Measurements from ENCODE around the gene TMEM19. TPM values are rescaled to one million over a fixed set of nuclear protein-coding genes. Genes with fewer than 3 reads are reported as not detected.

TMEM19 gene
- total and polyA plus RNA-seq, 2 of the 8 experiments (the other 6 are each of a cell fraction or from before 2014, with no cell fraction given) = 12.6 to 19.1 TPM

DNA sequence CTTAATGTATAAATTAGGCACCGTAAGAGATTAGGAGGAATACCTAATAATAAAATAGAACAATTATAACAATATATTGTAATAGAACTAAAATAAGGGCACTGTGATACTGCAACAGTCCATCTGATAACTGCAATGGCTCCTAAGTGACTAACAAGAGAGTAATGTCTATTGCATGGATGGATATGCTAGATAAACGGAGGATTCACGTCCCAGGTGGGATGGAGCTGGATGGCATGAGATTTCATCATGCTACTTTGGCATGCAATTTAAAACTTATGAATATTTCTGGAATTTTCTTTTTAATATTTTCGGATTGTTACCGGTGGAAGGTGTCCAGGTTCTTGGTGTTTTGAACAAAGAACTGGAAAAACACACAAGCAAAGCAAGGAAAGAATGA lies 2.2 kb upstream of the TMEM19 start (continued):
- TF ChIP-seq, protein P1, sequence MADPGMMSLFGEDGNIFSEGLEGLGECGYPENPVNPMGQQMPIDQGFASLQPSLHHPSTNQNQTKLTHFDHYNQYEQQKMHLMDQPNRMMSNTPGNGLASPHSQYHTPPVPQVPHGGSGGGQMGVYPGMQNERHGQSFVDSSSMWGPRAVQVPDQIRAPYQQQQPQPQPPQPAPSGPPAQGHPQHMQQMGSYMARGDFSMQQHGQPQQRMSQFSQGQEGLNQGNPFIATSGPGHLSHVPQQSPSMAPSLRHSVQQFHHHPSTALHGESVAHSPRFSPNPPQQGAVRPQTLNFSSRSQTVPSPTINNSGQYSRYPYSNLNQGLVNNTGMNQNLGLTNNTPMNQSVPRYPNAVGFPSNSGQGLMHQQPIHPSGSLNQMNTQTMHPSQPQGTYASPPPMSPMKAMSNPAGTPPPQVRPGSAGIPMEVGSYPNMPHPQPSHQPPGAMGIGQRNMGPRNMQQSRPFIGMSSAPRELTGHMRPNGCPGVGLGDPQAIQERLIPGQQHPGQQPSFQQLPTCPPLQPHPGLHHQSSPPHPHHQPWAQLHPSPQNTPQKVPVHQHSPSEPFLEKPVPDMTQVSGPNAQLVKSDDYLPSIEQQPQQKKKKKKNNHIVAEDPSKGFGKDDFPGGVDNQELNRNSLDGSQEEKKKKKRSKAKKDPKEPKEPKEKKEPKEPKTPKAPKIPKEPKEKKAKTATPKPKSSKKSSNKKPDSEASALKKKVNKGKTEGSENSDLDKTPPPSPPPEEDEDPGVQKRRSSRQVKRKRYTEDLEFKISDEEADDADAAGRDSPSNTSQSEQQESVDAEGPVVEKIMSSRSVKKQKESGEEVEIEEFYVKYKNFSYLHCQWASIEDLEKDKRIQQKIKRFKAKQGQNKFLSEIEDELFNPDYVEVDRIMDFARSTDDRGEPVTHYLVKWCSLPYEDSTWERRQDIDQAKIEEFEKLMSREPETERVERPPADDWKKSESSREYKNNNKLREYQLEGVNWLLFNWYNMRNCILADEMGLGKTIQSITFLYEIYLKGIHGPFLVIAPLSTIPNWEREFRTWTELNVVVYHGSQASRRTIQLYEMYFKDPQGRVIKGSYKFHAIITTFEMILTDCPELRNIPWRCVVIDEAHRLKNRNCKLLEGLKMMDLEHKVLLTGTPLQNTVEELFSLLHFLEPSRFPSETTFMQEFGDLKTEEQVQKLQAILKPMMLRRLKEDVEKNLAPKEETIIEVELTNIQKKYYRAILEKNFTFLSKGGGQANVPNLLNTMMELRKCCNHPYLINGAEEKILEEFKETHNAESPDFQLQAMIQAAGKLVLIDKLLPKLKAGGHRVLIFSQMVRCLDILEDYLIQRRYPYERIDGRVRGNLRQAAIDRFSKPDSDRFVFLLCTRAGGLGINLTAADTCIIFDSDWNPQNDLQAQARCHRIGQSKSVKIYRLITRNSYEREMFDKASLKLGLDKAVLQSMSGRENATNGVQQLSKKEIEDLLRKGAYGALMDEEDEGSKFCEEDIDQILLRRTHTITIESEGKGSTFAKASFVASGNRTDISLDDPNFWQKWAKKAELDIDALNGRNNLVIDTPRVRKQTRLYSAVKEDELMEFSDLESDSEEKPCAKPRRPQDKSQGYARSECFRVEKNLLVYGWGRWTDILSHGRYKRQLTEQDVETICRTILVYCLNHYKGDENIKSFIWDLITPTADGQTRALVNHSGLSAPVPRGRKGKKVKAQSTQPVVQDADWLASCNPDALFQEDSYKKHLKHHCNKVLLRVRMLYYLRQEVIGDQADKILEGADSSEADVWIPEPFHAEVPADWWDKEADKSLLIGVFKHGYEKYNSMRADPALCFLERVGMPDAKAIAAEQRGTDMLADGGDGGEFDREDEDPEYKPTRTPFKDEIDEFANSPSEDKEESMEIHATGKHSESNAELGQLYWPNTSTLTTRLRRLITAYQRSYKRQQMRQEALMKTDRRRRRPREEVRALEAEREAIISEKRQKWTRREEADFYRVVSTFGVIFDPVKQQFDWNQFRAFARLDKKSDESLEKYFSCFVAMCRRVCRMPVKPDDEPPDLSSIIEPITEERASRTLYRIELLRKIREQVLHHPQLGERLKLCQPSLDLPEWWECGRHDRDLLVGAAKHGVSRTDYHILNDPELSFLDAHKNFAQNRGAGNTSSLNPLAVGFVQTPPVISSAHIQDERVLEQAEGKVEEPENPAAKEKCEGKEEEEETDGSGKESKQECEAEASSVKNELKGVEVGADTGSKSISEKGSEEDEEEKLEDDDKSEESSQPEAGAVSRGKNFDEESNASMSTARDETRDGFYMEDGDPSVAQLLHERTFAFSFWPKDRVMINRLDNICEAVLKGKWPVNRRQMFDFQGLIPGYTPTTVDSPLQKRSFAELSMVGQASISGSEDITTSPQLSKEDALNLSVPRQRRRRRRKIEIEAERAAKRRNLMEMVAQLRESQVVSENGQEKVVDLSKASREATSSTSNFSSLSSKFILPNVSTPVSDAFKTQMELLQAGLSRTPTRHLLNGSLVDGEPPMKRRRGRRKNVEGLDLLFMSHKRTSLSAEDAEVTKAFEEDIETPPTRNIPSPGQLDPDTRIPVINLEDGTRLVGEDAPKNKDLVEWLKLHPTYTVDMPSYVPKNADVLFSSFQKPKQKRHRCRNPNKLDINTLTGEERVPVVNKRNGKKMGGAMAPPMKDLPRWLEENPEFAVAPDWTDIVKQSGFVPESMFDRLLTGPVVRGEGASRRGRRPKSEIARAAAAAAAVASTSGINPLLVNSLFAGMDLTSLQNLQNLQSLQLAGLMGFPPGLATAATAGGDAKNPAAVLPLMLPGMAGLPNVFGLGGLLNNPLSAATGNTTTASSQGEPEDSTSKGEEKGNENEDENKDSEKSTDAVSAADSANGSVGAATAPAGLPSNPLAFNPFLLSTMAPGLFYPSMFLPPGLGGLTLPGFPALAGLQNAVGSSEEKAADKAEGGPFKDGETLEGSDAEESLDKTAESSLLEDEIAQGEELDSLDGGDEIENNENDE (IDR thresholded peaks at IDR 0.05; ENCODE audit: insufficient replicate concordance, low read length) = no peak
- no peak for TF ChIP-seq SP2 (IDR thresholded peaks at IDR 0.05; ENCODE audit: low read length)
- no peak for TF ChIP-seq HDAC6 (IDR thresholded peaks at IDR 0.05; ENCODE audit: low read depth, low read length)
- TF ChIP-seq RFX5 (IDR thresholded peaks at IDR 0.05; ENCODE audit: borderline replicate concordance, low read depth, low read length) = no peak
- TF ChIP-seq SRF (IDR thresholded peaks at IDR 0.05; ENCODE audit: low read depth, low read length) = no peak
- no peak for TF ChIP-seq CBX8 (IDR thresholded peaks at IDR 0.05; ENCODE audit: borderline replicate concordance, low read depth, low read length)
- TF ChIP-seq BCL11A (IDR thresholded peaks at IDR 0.05; ENCODE audit: low read depth in 2 of 2, low read length in 2 of 2) = no peak

Measured in H1 (cell line).